ENCODE measurements around the gene MEF2D.

Gene MEF2D

DNA sequence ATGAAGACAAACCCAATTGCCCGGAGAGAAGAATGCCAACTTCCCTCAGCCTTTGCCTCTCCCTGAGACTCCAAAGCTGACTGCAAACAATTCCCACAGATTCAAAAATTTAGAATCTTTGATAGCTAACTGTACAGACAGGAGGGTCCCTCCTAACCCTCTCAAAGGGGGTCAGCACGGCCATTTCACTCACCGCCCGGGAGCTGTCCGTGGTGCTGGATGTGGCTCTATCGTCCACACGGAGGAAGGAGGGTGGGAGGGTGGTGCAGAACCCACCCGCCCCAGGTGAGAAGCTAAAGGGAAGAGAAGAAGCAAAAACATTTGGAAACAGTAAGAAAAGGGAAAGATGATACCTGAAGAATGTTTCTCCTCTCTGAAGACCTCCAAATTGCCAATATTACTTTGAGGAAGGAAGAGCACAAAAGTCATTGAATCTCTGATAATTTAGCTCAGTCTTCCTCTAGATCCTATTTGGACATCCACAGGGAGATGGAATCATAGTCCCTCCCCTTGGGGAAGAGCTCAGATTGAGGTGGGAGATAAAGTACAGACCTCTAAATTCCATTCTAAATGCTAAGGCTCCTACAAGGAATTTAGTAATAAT is 86.0 kb downstream of the MEF2D start:
- Histone ChIP-seq H3K9me3 (no peaks in the 10 kb centered on the region), H3K27me3 (peaks cover 99% of the 10 kb centered on the region), H3K4me3 (ENCODE audit: low read depth in 1 of 2, low read length in 1 of 2) (no peak overlapping the region), H3K4me1 (ENCODE audit: control insufficient read depth in 1 of 2, insufficient read depth in 1 of 2, low read depth in 1 of 2, low read length in 1 of 2) (peaks cover 0 to under 1% of the 10 kb centered on the region in 2 experiments), H3K27ac (no peak overlapping the region), H3K36me3 (no peaks in the 10 kb centered on the region)
- TF ChIP-seq, protein P1, sequence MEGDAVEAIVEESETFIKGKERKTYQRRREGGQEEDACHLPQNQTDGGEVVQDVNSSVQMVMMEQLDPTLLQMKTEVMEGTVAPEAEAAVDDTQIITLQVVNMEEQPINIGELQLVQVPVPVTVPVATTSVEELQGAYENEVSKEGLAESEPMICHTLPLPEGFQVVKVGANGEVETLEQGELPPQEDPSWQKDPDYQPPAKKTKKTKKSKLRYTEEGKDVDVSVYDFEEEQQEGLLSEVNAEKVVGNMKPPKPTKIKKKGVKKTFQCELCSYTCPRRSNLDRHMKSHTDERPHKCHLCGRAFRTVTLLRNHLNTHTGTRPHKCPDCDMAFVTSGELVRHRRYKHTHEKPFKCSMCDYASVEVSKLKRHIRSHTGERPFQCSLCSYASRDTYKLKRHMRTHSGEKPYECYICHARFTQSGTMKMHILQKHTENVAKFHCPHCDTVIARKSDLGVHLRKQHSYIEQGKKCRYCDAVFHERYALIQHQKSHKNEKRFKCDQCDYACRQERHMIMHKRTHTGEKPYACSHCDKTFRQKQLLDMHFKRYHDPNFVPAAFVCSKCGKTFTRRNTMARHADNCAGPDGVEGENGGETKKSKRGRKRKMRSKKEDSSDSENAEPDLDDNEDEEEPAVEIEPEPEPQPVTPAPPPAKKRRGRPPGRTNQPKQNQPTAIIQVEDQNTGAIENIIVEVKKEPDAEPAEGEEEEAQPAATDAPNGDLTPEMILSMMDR (IDR thresholded peaks at IDR 0.05) = no peak

Data from neutrophil (primary cell).